ENCODE results near the gene KCNG2.
A peak's percentile ranks its signal among the peaks of the same experiment; 100 is the strongest.

Gene KCNG2

GRCh38 chr18:79803611-79804051, 5.9 kb downstream of the KCNG2 start:
- Mint-ChIP-seq H3K36me3 (ENCODE audit: low read depth) (no peaks in the 10 kb centered on the region), H3K27me3 (ENCODE audit: low read depth, poor library complexity) (peaks cover 40% of the 10 kb centered on the region), H3K4me1 (peaks cover 22% of the 10 kb centered on the region), H3K9me3 (no peaks in the 10 kb centered on the region), H3K27ac (no peak overlapping the region), H3K4me3 (no peak overlapping the region)
- TF ChIP-seq CTCF (IDR thresholded peaks at IDR 0.05): no peak
- DNase-seq: no peak

- H3K4me1 Mint-ChIP-seq: peaks cover 17% of the 10 kb centered on the region
- H3K36me3 Mint-ChIP-seq (ENCODE audit: low read depth): no peaks in the 10 kb centered on the region
- H3K9me3 Mint-ChIP-seq: no peaks in the 10 kb centered on the region
- H3K27ac Mint-ChIP-seq: no peak overlapping the region
- H3K4me3 Mint-ChIP-seq: no peak overlapping the region
- peaks cover 34% of the 10 kb centered on the region for H3K27me3 Mint-ChIP-seq (ENCODE audit: low read depth, poor library complexity)
- no peak for DNase-seq
- no peak for TF ChIP-seq CTCF (IDR thresholded peaks at IDR 0.05)
Observed at GRCh38 chr18:79804130-79804787, 6.5 kb downstream of the KCNG2 start.

DNA sequence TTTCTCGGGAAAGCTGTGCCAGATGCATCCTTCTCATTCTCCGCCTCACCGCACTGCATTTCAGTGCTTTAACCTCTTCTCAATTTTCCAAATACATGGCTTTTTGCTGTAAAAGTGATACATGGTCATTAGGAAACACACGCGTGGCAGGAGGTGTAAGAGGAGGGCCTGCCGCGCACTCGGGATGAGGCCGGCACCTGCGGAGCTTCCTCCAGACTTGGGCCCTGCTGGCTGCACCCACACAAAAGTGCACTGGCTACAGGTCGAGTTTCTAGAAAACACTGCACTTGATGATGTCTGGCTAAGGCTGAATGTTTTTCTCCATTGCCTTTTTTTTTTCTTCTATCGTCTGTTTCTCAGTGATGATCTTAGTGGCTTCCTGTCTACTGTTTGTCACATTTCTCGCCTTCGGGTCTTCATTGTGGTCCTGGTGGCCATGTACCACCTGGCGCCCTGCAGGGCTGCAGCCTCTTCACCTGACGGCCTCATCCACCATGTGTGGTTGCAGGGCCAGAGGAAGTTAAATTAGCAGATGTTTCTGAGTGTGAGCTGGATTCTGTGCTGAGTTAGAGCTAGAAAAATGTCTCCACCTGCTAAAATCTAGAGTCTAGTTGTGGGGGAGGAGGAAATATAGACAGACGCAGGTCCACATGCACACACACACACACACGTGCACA, 7.6 kb downstream of the KCNG2 start:
- Mint-ChIP-seq H3K36me3 (ENCODE audit: low read depth) (no peaks in the 10 kb centered on the region), H3K4me1 (peaks cover 6% of the 10 kb centered on the region), H3K27ac (no peak overlapping the region), H3K27me3 (ENCODE audit: low read depth, poor library complexity) (peaks cover 23% of the 10 kb centered on the region), H3K4me3 (no peak overlapping the region), H3K9me3 (peaks cover 9% of the 10 kb centered on the region)
- no peak for DNase-seq
- no peak for TF ChIP-seq CTCF (IDR thresholded peaks at IDR 0.05)

GRCh38 chr18:79805926-79806487, 8.3 kb downstream of the KCNG2 start:
- peaks cover 18% of the 10 kb centered on the region for H3K27me3 Mint-ChIP-seq (ENCODE audit: low read depth, poor library complexity)
- no peak for TF ChIP-seq CTCF (IDR thresholded peaks at IDR 0.05)
- H3K4me3 Mint-ChIP-seq: no peak overlapping the region
- peaks cover 6% of the 10 kb centered on the region for H3K4me1 Mint-ChIP-seq
- peaks cover 16% of the 10 kb centered on the region for H3K9me3 Mint-ChIP-seq
- DNase-seq: no peak
- H3K36me3 Mint-ChIP-seq (ENCODE audit: low read depth): no peaks in the 10 kb centered on the region
- H3K27ac Mint-ChIP-seq: no peak overlapping the region

DNA sequence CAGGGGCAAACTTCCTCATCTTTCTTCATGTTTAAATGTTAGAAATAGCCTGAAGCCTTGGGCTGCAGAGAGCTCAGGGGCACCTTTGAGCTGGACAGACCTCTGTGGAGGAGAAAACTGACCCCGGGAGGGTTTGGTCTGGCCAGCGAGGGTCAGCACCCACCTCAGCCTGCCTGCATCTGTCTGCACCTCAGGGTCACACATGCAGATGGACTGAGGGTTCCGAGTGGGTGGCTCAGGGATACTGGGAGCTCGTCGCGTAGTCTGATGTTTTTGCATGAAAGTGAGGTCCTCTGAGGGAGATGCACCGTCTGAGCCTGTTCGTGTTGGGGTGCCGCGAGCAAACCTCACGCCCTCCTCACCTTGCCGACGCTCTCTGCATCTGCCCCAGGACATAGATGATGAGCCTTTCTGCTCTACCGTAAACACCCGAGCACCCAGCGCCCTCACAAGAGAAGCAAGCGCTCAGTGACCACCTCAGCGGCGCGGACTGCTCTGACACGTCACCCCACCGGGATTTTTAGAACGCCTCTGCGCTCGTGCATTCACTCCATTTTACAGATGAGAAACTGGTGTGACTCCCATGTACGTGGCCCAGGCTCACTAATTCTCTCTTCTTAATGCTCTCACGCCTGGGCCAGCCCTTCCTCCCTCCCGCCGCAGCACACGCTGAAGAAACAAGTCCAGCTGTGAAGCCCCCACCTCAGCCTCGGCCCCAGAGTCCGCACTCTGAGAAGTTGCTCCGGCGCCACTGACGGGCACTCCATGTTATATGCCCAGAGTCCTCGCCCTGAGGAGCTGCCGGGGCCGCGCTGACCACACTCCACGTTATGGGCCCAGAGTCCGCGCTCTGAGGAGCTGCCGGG, 9.5 kb downstream of the KCNG2 start:
- H3K4me3 Mint-ChIP-seq: no peak overlapping the region
- H3K9me3 Mint-ChIP-seq: peaks cover 26% of the 10 kb centered on the region
- H3K27ac Mint-ChIP-seq: peak overlapping the region; percentile 37
- H3K36me3 Mint-ChIP-seq (ENCODE audit: low read depth): no peaks in the 10 kb centered on the region
- no peak for DNase-seq
- peaks cover 6% of the 10 kb centered on the region for H3K4me1 Mint-ChIP-seq
- H3K27me3 Mint-ChIP-seq (ENCODE audit: low read depth, poor library complexity): peaks cover 19% of the 10 kb centered on the region
- no peak for TF ChIP-seq CTCF (IDR thresholded peaks at IDR 0.05)

All from nephron progenitor cell (in vitro differentiated cells).